K562 (cell line): Measurements from ENCODE around the gene ZNF785.

Experiments
- EZH2 ChIP-seq: IDR thresholded peaks from 2 replicates; pipeline ENCODE4 v1.6.1; 2012; ENCODE audit warnings: low read depth, mild to moderate bottlenecking, inconsistent platforms, low read length, borderline replicate concordance
- FOXP1 ChIP-seq: sonication (generic); formaldehyde crosslinking; IDR thresholded peaks from 2 replicates; pipeline ENCODE4 v1.8.0; 2022; ENCODE audit warnings: mild to moderate bottlenecking, missing genetic modification reagents
- POLR2A ChIP-seq: fragments of 450-650 bp; conservative IDR thresholded peaks from 2 replicates; pipeline ENCODE4 v1.6.1; 2016
- RFX1 ChIP-seq: fragments of 450-650 bp; IDR thresholded peaks from 2 replicates; pipeline ENCODE4 v1.6.1; 2016; ENCODE audit warnings: mild to moderate bottlenecking, moderate library complexity
- SETDB1 ChIP-seq: IDR thresholded peaks from one replicate; pipeline ENCODE4 v1.6.1; 2012; ENCODE audit warnings: low read length, control low read depth, inconsistent platforms
- TF ChIP-seq, protein P1 (sequence below), 3 experiments: IDR thresholded peaks in 2 of 3; conservative IDR thresholded peaks in 1 of 3; 2 replicates each; pipeline ENCODE4 v1.5.1; 2011 to 2012; ENCODE audit warnings: low read length in 3 of 3, mild to moderate bottlenecking in 3 of 3, control low read depth in 2 of 3, improper control_type of control experiment in 1 of 3, inconsistent platforms in 1 of 3, low read depth in 1 of 3, mixed read lengths in 1 of 3, moderate library complexity in 1 of 3; ENCODE audit not compliant: insufficient read depth in 2 of 3

DNA sequence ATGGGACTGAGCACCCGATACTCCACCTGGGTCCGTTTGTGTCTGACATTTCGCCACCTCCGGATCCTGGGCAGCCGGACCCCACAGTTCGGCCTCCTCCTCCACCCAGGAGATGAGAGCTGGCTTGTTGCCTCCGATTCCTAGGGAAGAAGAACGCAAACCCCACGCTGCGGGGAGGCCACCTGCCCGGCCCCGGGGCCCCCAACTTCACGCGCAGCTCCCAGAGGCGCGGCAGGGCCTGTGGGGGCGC lies 27.9 kb downstream of the ZNF785 start:
- TF ChIP-seq SETDB1 (no peak), FOXP1 (CRISPR knock-in tag) (no peak), EZH2 (no peak), POLR2A (no peak), RFX1 (no peak)
- TF ChIP-seq, protein P1, sequence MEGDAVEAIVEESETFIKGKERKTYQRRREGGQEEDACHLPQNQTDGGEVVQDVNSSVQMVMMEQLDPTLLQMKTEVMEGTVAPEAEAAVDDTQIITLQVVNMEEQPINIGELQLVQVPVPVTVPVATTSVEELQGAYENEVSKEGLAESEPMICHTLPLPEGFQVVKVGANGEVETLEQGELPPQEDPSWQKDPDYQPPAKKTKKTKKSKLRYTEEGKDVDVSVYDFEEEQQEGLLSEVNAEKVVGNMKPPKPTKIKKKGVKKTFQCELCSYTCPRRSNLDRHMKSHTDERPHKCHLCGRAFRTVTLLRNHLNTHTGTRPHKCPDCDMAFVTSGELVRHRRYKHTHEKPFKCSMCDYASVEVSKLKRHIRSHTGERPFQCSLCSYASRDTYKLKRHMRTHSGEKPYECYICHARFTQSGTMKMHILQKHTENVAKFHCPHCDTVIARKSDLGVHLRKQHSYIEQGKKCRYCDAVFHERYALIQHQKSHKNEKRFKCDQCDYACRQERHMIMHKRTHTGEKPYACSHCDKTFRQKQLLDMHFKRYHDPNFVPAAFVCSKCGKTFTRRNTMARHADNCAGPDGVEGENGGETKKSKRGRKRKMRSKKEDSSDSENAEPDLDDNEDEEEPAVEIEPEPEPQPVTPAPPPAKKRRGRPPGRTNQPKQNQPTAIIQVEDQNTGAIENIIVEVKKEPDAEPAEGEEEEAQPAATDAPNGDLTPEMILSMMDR (IDR thresholded peaks at IDR 0.05 in 2 of 3, conservative IDR thresholded peaks at IDR 0.05 in 1 of 3; ENCODE audit: insufficient read depth in 2 of 3, low read depth in 1 of 3, low read length in 3 of 3) = 0 out of 6 replicates have a peak, but pooled peaks of 1 of the 3 experiments have one; percentile 11
